HG02623 (cell line): Measurements from ENCODE around the gene COL4A6.
"Not testable (repeated sequence)": the region's sequence is repeated elsewhere in the genome, so short reads cannot be mapped to it uniquely, and the experiment has no call there.

Experiments used
- ATAC-seq: cut with Tn5 transposase; IDR thresholded peaks from one replicate; pipeline ENCODE4 v1.9.1; 2021; ENCODE audit warnings: moderate library complexity; ENCODE audit not compliant: unreplicated experiment

The COL4A6 gene

GRCh38 chrX:108412783-108413182, 25.4 kb downstream of the COL4A6 start:
- no peak for ATAC-seq

DNA sequence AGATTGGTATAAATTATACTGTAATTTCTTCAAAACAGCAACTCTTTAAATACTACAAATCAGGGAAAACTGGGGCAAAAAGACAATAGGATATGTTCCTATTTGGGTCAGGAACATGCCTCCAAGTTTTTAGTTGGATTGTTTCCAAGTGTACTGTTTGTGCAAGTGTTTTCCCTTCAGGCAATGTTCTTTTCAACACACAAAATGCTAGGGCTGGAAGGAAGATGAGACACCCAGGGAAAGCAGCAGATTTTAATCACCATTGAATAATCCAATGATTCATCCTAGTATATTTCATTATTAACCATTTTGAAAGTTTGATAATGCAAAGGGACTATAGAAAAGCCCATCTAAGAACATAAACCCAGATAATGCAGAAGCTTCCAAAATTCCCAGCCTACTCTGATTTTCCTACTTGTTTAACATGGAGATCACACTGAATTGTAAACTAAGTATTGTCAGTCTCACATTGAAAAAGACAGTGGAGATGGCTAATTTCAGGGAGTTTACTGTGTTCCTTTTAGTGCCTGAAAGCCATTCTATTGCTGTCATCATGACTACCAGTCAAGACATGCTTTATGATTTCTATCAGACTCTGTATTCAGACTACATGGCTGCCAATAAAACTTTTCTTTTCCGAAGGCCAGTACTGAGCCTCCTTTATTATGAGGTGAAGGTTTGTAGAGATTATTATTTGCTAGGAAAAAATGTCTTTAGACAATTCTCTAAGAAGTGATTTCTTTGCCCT, 38.6 kb downstream of the COL4A6 start:
- ATAC-seq: no peak

DNA sequence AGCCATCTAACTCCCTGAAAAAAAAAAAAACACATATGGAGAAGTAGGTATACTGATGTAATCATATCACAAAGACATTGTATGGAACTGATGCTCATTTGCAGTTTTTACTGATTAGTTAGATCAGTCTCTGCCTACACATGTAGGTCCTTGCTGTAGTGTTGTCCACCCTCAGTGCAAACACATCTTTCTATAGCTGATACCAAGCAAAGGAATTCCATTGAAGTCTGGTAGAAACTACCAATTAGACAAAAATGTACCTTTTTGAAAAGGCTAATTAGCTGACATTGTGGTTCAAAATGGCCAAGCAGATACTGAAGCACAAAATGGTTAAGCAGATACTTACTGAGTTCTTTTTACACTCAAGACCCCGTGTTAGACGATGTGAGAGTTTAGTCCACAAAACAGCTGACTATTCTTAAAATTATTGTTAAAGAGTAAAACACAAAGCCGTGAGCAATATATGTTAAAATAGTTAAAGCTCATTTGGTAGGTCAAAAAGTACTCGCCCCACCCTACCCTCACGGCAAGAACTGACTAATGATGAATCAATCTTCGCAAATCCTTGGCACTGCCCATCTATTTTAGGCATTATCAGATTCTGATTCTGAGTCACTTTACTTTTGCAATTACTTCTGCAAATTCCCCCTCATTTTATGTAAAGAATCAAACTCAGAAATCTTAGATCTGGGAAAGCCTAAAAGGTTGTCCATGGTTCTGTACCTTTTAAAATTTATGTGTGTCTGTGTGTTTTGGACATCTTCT, 40.4 kb downstream of the COL4A6 start:
- no peak for ATAC-seq

- no peak for ATAC-seq
These were observed 41.2 kb downstream of the COL4A6 start for GRCh38 chrX:108396986-108397385.

DNA sequence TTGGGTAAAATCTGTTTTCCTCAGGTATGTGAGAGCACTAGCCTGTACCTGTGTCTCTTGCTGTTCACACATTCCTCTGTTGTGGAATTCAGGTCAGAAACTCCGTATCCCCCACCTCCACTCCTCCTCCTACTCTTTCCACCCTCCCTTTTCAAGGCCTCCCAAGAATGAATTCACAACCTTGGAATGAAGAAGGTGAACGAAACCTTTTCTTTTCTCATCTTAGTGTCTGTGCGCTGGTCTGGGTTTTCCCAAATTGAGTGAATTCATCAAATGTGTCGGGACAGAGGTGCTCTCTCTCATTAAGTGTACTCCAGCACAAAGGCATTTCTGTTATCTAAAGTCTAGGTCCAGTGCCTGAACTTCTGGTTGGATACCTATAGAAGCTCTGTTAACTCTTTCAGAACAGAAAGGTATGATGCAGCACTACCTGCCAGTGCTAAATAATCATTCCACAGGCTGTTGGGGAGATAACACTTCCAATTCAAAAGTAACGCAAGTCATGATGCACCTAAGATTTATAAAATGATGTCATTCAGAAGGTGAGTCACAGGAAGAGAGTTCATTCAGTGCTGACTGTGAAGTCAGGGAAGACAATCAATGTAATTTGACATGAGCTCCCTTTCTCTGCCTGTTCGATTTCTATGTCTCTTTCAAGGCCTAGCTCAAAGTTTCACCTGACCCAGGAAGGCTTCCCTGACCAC, 41.9 kb downstream of the COL4A6 start:
- no peak for ATAC-seq

- ATAC-seq: not testable (repeated sequence)
These were observed 47.1 kb downstream of the COL4A6 start for GRCh38 chrX:108390976-108391717.

GRCh38 chrX:108384783-108385182, 53.4 kb downstream of the COL4A6 start:
- no peak for ATAC-seq

- no peak for ATAC-seq
These were observed 58.0 kb downstream of the COL4A6 start for GRCh38 chrX:108380222-108380621.

GRCh38 chrX:108376821-108377220, 61.4 kb downstream of the COL4A6 start:
- ATAC-seq: not testable (repeated sequence)

- ATAC-seq: not testable (repeated sequence)
These were observed 62.6 kb downstream of the COL4A6 start for GRCh38 chrX:108375591-108375990.

GRCh38 chrX:108366644-108367406, 71.4 kb downstream of the COL4A6 start:
- no peak for ATAC-seq

DNA sequence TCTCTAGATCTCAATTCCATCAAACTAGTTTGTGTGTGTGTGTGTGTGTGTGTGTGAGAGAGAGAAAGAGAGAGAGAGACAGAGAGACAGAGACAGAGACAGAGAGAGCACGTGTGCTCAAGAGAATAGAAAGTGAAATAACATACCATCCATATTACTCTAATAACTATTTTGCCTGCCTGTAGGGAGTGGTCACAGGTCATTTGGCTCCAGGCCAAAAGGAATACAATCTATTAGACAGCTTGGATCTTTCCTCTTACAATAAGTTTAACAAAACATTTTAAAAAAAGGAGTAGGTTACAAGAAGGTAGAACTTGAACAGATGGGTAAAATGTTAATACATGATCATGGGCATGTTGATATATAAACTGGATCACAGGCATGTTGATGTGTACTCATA, 76.2 kb downstream of the COL4A6 start:
- ATAC-seq: no peak

DNA sequence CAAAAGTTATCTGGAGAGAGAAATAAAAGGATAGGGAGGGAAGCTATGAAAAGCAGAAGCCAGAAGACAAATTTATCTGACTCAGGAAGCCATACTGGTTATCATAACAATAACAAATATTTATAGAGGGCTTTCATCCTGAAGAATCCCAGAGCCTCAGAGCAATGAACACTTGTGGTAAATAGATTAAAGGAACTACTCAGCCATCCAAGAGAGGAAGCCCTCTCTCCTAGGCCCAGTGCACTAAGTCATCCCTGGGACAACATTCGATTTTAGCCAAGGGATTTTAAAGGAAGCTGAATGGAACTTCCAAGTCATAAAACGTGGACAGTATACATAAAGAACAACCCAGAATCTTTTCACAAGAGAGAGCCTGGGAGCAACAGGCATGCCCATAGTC, 76.9 kb downstream of the COL4A6 start:
- no peak for ATAC-seq

- ATAC-seq: no peak
These were observed 78.2 kb downstream of the COL4A6 start for GRCh38 chrX:108359806-108360602.

- no peak for ATAC-seq
These were observed 84.8 kb downstream of the COL4A6 start for GRCh38 chrX:108353452-108353851.

DNA sequence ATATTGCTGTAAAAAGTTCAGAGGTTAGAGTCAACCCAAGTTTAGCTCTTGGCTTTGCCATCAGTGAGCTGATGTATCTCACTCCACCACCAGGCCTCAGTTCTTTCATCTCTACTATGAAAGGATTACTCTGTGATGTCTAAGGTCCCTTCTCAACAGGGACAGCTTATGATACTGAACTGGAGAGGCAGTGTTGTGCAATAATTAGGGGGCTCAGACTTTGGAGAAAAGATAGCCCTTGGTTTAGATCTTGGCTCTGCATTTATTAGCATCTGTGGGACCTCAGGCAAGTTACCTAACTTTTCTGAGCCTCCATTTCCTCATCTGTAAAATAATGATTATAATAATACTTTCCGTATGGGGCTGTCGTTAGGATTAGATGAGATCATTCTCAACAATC, 89.0 kb downstream of the COL4A6 start:
- no peak for ATAC-seq

DNA sequence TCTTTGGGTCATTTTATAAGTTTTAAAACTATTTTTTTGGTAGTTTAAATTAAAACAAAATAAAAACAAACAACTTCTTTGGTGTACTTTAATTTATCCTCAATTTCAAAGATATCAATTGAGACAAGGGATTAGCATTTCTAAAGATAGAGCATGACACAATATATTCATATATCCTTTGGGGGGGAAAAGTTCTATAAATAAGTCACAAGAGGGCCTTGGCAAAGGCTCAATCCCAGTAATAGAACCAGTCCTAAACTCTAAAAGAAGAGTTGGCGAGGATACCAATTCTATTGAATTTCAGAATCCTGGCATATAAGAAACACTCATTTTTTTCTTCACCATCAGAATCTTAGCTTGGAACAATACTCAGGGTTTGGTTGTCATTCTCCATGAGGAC, 89.7 kb downstream of the COL4A6 start:
- no peak for ATAC-seq

- ATAC-seq: no peak
These were observed 90.4 kb downstream of the COL4A6 start for GRCh38 chrX:108347800-108348199.

- no peak for ATAC-seq
These were observed 94.0 kb downstream of the COL4A6 start for GRCh38 chrX:108344216-108344615.

GRCh38 chrX:108341947-108342346, 96.3 kb downstream of the COL4A6 start:
- ATAC-seq: no peak
